H1 (cell line): Measurements from ENCODE around the gene NPC2. TPM values are rescaled to one million over a fixed set of nuclear protein-coding genes. Genes with fewer than 3 reads are reported as not detected.

Experiments
- CTCF ChIA-PET: fragments of 300-600 bp; sonication (Branson Sonifier 250); formaldehyde crosslinking; loops from one replicate; lab custom pipeline; 2021; ENCODE audit not compliant: partially characterized antibody; lab: Charles Lee
- POLR2A ChIA-PET: fragments of 300-600 bp; sonication (Branson Sonifier 250); formaldehyde crosslinking; loops from one replicate; lab custom pipeline; 2021; ENCODE audit warnings: inconsistent platforms; ENCODE audit not compliant: partially characterized antibody; lab: Charles Lee
- DNase-seq, 2 experiments: peaks; one replicate each; pipeline versions ENCODE4 v3.0.0 to v3.0.0-alpha.2; 2010 to 2022; ENCODE audit warnings: low spot score in 2 of 2, low read depth in 1 of 2, mixed read lengths in 1 of 2
- FAIRE-seq: peaks from 2 replicates; lab custom pipeline; 2011; peaks lifted over from hg19 to GRCh38; lab: Jason Lieb, UNC
- H2AFZ ChIP-seq: 2 replicates; pipeline ENCODE4 v1.8.1; 2012; ENCODE audit warnings: low read length, inconsistent platforms
- H2AK5ac ChIP-seq: 2 replicates; pipeline ENCODE4 v1.6.1; 2013; ENCODE audit warnings: low read depth, low read length
- H2BK120ac ChIP-seq: replicated peaks from 2 replicates; pipeline ENCODE3; 2013; ENCODE audit warnings: low read depth, low read length, inconsistent platforms
- H2BK12ac ChIP-seq: 2 replicates; pipeline ENCODE4 v1.6.1; 2013; ENCODE audit warnings: low read depth, low read length
- H2BK15ac ChIP-seq: 2 replicates; pipeline ENCODE4 v1.6.1; 2013; ENCODE audit warnings: low read length
- H2BK20ac ChIP-seq: 2 replicates; pipeline ENCODE4 v1.6.1; 2013; ENCODE audit warnings: low read length
- H2BK5ac ChIP-seq: 2 replicates; pipeline ENCODE4 v1.6.1; 2013; ENCODE audit warnings: low read depth, low read length
- H3K14ac ChIP-seq: 2 replicates; pipeline ENCODE4 v1.6.1; 2013; ENCODE audit warnings: inconsistent platforms; ENCODE audit not compliant: insufficient read length
- H3K18ac ChIP-seq: 2 replicates; pipeline ENCODE4 v1.6.1; 2013; ENCODE audit warnings: low read length; ENCODE audit errors: extremely low read depth
- H3K23ac ChIP-seq: 2 replicates; pipeline ENCODE4 v1.6.1; 2013; ENCODE audit warnings: inconsistent platforms; ENCODE audit not compliant: insufficient read length
- H3K23me2 ChIP-seq: 2 replicates; pipeline ENCODE4 v1.6.1; 2013; ENCODE audit warnings: low read depth, low read length
- H3K27ac ChIP-seq: 2 replicates; pipeline ENCODE4 v1.6.1; 2011; ENCODE audit warnings: low read depth, low read length, inconsistent platforms
- H3K27me3 ChIP-seq, 4 experiments: replicated peaks in 1 of 4; 1 replicate in 1 of 4; 2 replicates in 3 of 4; pipeline versions ENCODE4 v1.6.1 to v1.8.1; 2011 to 2013; ENCODE audit warnings: low read length in 3 of 4, mild to moderate bottlenecking in 3 of 4, inconsistent platforms in 2 of 4, mixed read lengths in 2 of 4, moderate library complexity in 1 of 4; ENCODE audit not compliant: control insufficient read depth in 3 of 4, insufficient read depth in 3 of 4; ENCODE audit errors: extremely low read depth in 1 of 4
- H3K36me3 ChIP-seq, 4 experiments: 2 replicates each; pipeline versions ENCODE4 v1.6.1 to v1.8.1; 2011 to 2013; ENCODE audit warnings: mild to moderate bottlenecking in 4 of 4, low read length in 3 of 4, moderate library complexity in 2 of 4, control low read depth in 1 of 4, inconsistent platforms in 1 of 4; ENCODE audit not compliant: insufficient read depth in 4 of 4, control insufficient read depth in 2 of 4
- H3K4ac ChIP-seq: replicated peaks from 2 replicates; pipeline ENCODE3; 2013; ENCODE audit warnings: low read length, low read depth, mixed read lengths, inconsistent platforms; ENCODE audit not compliant: insufficient read length
- H3K4me1 ChIP-seq, 4 experiments: replicated peaks in 1 of 4; 1 replicate in 1 of 4; 2 replicates in 3 of 4; pipeline versions ENCODE4 v1.6.1 to v1.8.1; 2011 to 2013; ENCODE audit warnings: low read length in 3 of 4, inconsistent platforms in 2 of 4, mixed read lengths in 1 of 4; ENCODE audit not compliant: insufficient read depth in 4 of 4, control insufficient read depth in 3 of 4
- H3K4me2 ChIP-seq, 2 experiments: 2 replicates each; pipeline versions ENCODE4 v1.6.1 to v1.8.1; 2011 to 2013; ENCODE audit warnings: low read depth in 2 of 2, low read length in 2 of 2, control low read depth in 1 of 2, inconsistent platforms in 1 of 2, mild to moderate bottlenecking in 1 of 2; ENCODE audit not compliant: insufficient read depth in 1 of 2
- H3K4me3 ChIP-seq, 4 experiments: fragments of 200-600, 300-600 bp in 1 of 4; sonication (generic), shearing (Covaris generic), sonication (Bioruptor Twin) in 1 of 4; 2 replicates each; pipeline versions ENCODE4 v1.5.1 to v1.8.1; 2011 to 2016; ENCODE audit warnings: low read length in 4 of 4, low read depth in 3 of 4, control low read depth in 2 of 4, inconsistent platforms in 2 of 4, mild to moderate bottlenecking in 2 of 4, mixed read lengths in 1 of 4, moderate library complexity in 1 of 4; ENCODE audit not compliant: insufficient read depth in 2 of 4; ENCODE audit errors: extremely low read depth in 1 of 4
- H3K56ac ChIP-seq: replicated peaks from 2 replicates; pipeline ENCODE3; 2013; ENCODE audit warnings: low read depth, mild to moderate bottlenecking, mixed read lengths, low read length, inconsistent platforms; ENCODE audit not compliant: insufficient read length
- H3K79me1 ChIP-seq: 2 replicates; pipeline ENCODE4 v1.6.1; 2013; ENCODE audit warnings: low read depth, low read length, control low read depth
- H3K79me2 ChIP-seq, 2 experiments: 2 replicates each; pipeline versions ENCODE4 v1.6.1 to v1.8.1; 2012 to 2013; ENCODE audit warnings: low read length in 2 of 2, mild to moderate bottlenecking in 2 of 2, inconsistent platforms in 1 of 2; ENCODE audit not compliant: insufficient read depth in 2 of 2, control insufficient read depth in 1 of 2
- H3K9ac ChIP-seq, 4 experiments: replicated peaks in 1 of 4; 1 replicate in 1 of 4; 2 replicates in 3 of 4; pipeline versions ENCODE4 v1.6.1 to v1.8.1; 2011 to 2013; ENCODE audit warnings: low read depth in 3 of 4, low read length in 3 of 4, control low read depth in 2 of 4, mild to moderate bottlenecking in 2 of 4, moderate library complexity in 2 of 4, inconsistent platforms in 1 of 4; ENCODE audit errors: extremely low read depth in 1 of 4
- H3K9me3 ChIP-seq, 2 experiments: 2 replicates each; pipeline versions ENCODE4 v1.6.1 to v1.8.1; 2012 to 2013; ENCODE audit warnings: mild to moderate bottlenecking in 2 of 2, moderate library complexity in 2 of 2, control low read depth in 1 of 2, inconsistent platforms in 1 of 2, low read depth in 1 of 2, low read length in 1 of 2, mixed read lengths in 1 of 2; ENCODE audit not compliant: insufficient read depth in 2 of 2
- H4K20me1 ChIP-seq, 2 experiments: replicated peaks in 1 of 2; 2 replicates each; pipeline versions ENCODE3 to v1.8.1; 2011 to 2013; ENCODE audit warnings: inconsistent platforms in 2 of 2, low read length in 2 of 2, mild to moderate bottlenecking in 1 of 2; ENCODE audit not compliant: insufficient read depth in 2 of 2, control insufficient read depth in 1 of 2
- H4K5ac ChIP-seq: 2 replicates; pipeline ENCODE4 v1.6.1; 2013; ENCODE audit warnings: low read length, low read depth, mixed read lengths, inconsistent platforms; ENCODE audit not compliant: insufficient read length
- H4K8ac ChIP-seq: 2 replicates; pipeline ENCODE4 v1.8.0; 2013; ENCODE audit warnings: mild to moderate bottlenecking, moderate library complexity, low read length, inconsistent platforms; ENCODE audit not compliant: insufficient read depth; ENCODE audit errors: extremely low read depth
- H4K91ac ChIP-seq: replicated peaks from 2 replicates; pipeline ENCODE3; 2013; ENCODE audit warnings: low read length, mixed read lengths, inconsistent platforms; ENCODE audit not compliant: insufficient read length
- RNF2 ChIP-seq: fragments of 200-900, 300-1000 bp; sonication (generic); IDR thresholded peaks from 2 replicates; pipeline ENCODE4 v1.7.1; 2016; ENCODE audit warnings: borderline replicate concordance, low read depth, mild to moderate bottlenecking, antibody characterized with exemption, low read length; ENCODE audit not compliant: poor library complexity, severe bottlenecking; ENCODE audit errors: missing control alignments
- SUZ12 ChIP-seq: fragments of 200-600 bp; sonication (generic); IDR thresholded peaks from 2 replicates; pipeline ENCODE4 v1.6.1; 2012; ENCODE audit warnings: mild to moderate bottlenecking, inconsistent platforms, low read length, moderate library complexity, mixed read lengths
- WGBS, 2 experiments: shearing (Covaris generic) in 1 of 2; methylation state at CpG; one replicate each; pipeline versions ENCODE4 v1.1.6 to v1.1.7; 2013 to 2015; ENCODE audit warnings: low lambda C conversion rate in 2 of 2, mixed read lengths in 2 of 2, inconsistent platforms in 1 of 2, low coverage in 1 of 2, missing lambda C conversion rate in 1 of 2; ENCODE audit not compliant: insufficient replicate concordance in 2 of 2, insufficient coverage in 1 of 2, insufficient read length in 1 of 2; ENCODE audit errors: extremely low coverage in 1 of 2, missing lambda C conversion rate in 1 of 2; 5-methylcytosine and 5-hydroxymethylcytosine counted together
- polyA plus RNA-seq, 7 experiments: library from polyadenylated mRNA; depleted of rRNA in 3 of 7; stranded (reverse) in 5 of 7; unstranded in 2 of 7; fragments of >200 nt in 5 of 7; fragments of 200-250 nt in 2 of 7; gene quantifications; 1 replicate in 5 of 7; 2 replicates in 1 of 7; 4 replicates in 1 of 7; pipeline versions ENCODE4 v1.2.1 to v1.2.3, GENCODE V29; 2011 to 2013; ENCODE audit warnings: missing spikeins in 2 of 7, mixed read lengths in 2 of 7
- total RNA-seq: library from RNA; stranded (reverse); fragmentation: NEBNext Ultra II Directional; extraction: Animal tissue kit (Norgen Biotek cat#: 25700); gene quantifications from 2 replicates; pipeline ENCODE4 v1.2.1, GENCODE V29; 2021

Gene NPC2
- total and polyA plus RNA-seq, 2 of the 8 experiments (the other 6 are each of a cell fraction or from before 2014, with no cell fraction given), result 178 to 258 TPM

GRCh38 chr14:74522740-74523139, 29.6 kb upstream of the NPC2 start:
- Histone ChIP-seq H3K36me3 (no peaks in the 10 kb centered on the region), H2AFZ (no peak overlapping the region), H3K79me1 (no peaks in the 10 kb centered on the region), H2BK12ac (no peak overlapping the region), H4K5ac (no peak overlapping the region), H2BK15ac (no peak overlapping the region), H3K4me3 (no peak overlapping the region), H3K4me1 (peaks cover 0 to 6% (median 3%) of the 10 kb centered on the region in 4 experiments; a peak in 3 of 7 replicates), H3K27me3 (no peaks in the 10 kb centered on the region; a peak in 1 of 7 replicates), H3K27ac (no peak overlapping the region), H3K56ac (no peak overlapping the region), H3K23me2 (no peaks in the 10 kb centered on the region), H2BK5ac (no peak overlapping the region), H4K91ac (no peak overlapping the region), H3K4me2 (no peak overlapping the region), H3K9ac (no peak overlapping the region), H2BK20ac (no peak overlapping the region), H2BK120ac (no peak overlapping the region), H3K14ac (no peak overlapping the region), H3K4ac (no peak overlapping the region), H3K18ac (no peak overlapping the region), H4K20me1 (no peaks in the 10 kb centered on the region), H3K9me3 (no peaks in the 10 kb centered on the region), H2AK5ac (no peak overlapping the region), H3K79me2 (no peaks in the 10 kb centered on the region), H4K8ac (peak overlapping the region; percentile 37; the same call in 1 of the 2 replicates), H3K23ac (no peak overlapping the region)
- DNase-seq (no peak), FAIRE-seq (no peak)
- no peak for TF ChIP-seq RNF2
- no peak for TF ChIP-seq SUZ12
- ChIA-PET POLR2A (no interaction called here), CTCF (interaction anchor here (0.7 to 1.4 kb wide), 2 partner anchors 9 to 86 kb away, joined by 3 to 4 read pairs; no protein-coding TSS in a partner anchor)
- WGBS, 2 experiments, result 90% methylated on average over 7 of the region's 7 CpGs; no CpG with 5 or more reads in 1 of the 2 experiments
